Stimulated activated CD8-positive, alpha-beta memory T cell treated with anti-CD3 and anti-CD28 coated beads, Interleukin-15, amount 100 ng/mL, for 4 hours (primary cell): ENCODE results near the gene DIO3.

Experiments
- DNase-seq, 2 donors: peaks; one replicate each; pipeline ENCODE4 v3.0.0-alpha.2; 2020; ENCODE audit warnings: low read depth in 2 of 2

DIO3 gene

GRCh38 chr14:101583006-101583714 is 21.9 kb downstream of the DIO3 start:
- DNase-seq, result no peak

GRCh38 chr14:101583715-101584054 is 22.4 kb downstream of the DIO3 start:
- no peak for DNase-seq

- DNase-seq, result no peak
Measured at GRCh38 chr14:101584055-101584859, 23.0 kb downstream of the DIO3 start.

- no peak for DNase-seq
Measured at GRCh38 chr14:101585211-101585610, 23.9 kb downstream of the DIO3 start.

GRCh38 chr14:101586531-101587430 is 25.5 kb downstream of the DIO3 start:
- DNase-seq, result no peak

GRCh38 chr14:101587441-101587911 is 26.2 kb downstream of the DIO3 start:
- no peak for DNase-seq

- DNase-seq, result no peak
Measured at GRCh38 chr14:101588286-101588975, 27.1 kb downstream of the DIO3 start.

GRCh38 chr14:101588990-101589389 is 27.7 kb downstream of the DIO3 start:
- DNase-seq, result no peak

- DNase-seq, result no peak
Measured at GRCh38 chr14:101589486-101590015, 28.3 kb downstream of the DIO3 start.

- DNase-seq, result no peak
Measured at GRCh38 chr14:101590062-101590461, 28.8 kb downstream of the DIO3 start.

- no peak for DNase-seq
Measured at GRCh38 chr14:101590616-101591015, 29.3 kb downstream of the DIO3 start.

GRCh38 chr14:101591121-101591520 is 29.8 kb downstream of the DIO3 start:
- DNase-seq, result no peak

GRCh38 chr14:101591582-101591981 is 30.3 kb downstream of the DIO3 start:
- no peak for DNase-seq

- no peak for DNase-seq
Measured at GRCh38 chr14:101593411-101594238, 32.3 kb downstream of the DIO3 start.

- DNase-seq, result no peak
Measured at GRCh38 chr14:101594511-101595148, 33.3 kb downstream of the DIO3 start.

GRCh38 chr14:101595349-101595748 is 34.1 kb downstream of the DIO3 start:
- no peak for DNase-seq

- DNase-seq, result no peak
Measured at GRCh38 chr14:101595887-101596721, 34.8 kb downstream of the DIO3 start.

GRCh38 chr14:101596742-101597141 is 35.4 kb downstream of the DIO3 start:
- no peak for DNase-seq

GRCh38 chr14:101598159-101598558 is 36.9 kb downstream of the DIO3 start:
- DNase-seq, result no peak
